ENCODE measurements around the gene TAF1C.
"Not testable (repeated sequence)": the region's sequence is repeated elsewhere in the genome, so short reads cannot be mapped to it uniquely, and the experiment has no call there.

Gene TAF1C

DNA sequence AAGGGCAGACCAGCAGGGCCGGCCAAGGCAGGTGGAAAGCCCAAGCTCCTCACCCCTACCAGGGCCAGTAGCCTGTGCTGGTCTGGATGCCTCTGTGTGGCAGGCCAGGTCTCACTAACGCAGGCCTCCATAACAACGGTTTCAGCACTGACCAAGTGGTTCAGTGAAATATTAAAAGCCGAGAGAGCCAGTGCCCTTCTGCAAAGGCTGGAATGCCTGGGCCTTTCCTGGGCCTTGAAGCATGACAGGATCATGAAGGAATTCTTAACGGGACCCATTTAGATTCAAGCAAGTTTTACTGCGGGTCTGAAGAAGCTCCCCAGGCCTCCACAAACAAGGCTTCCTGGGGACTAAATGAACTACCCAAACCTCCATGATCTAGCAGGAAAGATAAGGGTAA is 20.4 kb upstream of the TAF1C start:
- H3K27ac Mint-ChIP-seq: peak overlapping the region; percentile 79 to 89 (median 80)
- H3K4me3 Mint-ChIP-seq: no peak overlapping the region
- peaks cover 2% of the 10 kb centered on the region for H3K9me3 Mint-ChIP-seq
- H3K36me3 Mint-ChIP-seq (ENCODE audit: low read depth): no peaks in the 10 kb centered on the region
- peaks cover 10% of the 10 kb centered on the region for H3K27me3 Mint-ChIP-seq (ENCODE audit: low read depth)
- peaks cover 5% of the 10 kb centered on the region for H3K4me1 Mint-ChIP-seq
- TF ChIP-seq, protein P1, sequence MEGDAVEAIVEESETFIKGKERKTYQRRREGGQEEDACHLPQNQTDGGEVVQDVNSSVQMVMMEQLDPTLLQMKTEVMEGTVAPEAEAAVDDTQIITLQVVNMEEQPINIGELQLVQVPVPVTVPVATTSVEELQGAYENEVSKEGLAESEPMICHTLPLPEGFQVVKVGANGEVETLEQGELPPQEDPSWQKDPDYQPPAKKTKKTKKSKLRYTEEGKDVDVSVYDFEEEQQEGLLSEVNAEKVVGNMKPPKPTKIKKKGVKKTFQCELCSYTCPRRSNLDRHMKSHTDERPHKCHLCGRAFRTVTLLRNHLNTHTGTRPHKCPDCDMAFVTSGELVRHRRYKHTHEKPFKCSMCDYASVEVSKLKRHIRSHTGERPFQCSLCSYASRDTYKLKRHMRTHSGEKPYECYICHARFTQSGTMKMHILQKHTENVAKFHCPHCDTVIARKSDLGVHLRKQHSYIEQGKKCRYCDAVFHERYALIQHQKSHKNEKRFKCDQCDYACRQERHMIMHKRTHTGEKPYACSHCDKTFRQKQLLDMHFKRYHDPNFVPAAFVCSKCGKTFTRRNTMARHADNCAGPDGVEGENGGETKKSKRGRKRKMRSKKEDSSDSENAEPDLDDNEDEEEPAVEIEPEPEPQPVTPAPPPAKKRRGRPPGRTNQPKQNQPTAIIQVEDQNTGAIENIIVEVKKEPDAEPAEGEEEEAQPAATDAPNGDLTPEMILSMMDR (IDR thresholded peaks at IDR 0.05; ENCODE audit: unreplicated experiment in 3 of 3): no peak

DNA sequence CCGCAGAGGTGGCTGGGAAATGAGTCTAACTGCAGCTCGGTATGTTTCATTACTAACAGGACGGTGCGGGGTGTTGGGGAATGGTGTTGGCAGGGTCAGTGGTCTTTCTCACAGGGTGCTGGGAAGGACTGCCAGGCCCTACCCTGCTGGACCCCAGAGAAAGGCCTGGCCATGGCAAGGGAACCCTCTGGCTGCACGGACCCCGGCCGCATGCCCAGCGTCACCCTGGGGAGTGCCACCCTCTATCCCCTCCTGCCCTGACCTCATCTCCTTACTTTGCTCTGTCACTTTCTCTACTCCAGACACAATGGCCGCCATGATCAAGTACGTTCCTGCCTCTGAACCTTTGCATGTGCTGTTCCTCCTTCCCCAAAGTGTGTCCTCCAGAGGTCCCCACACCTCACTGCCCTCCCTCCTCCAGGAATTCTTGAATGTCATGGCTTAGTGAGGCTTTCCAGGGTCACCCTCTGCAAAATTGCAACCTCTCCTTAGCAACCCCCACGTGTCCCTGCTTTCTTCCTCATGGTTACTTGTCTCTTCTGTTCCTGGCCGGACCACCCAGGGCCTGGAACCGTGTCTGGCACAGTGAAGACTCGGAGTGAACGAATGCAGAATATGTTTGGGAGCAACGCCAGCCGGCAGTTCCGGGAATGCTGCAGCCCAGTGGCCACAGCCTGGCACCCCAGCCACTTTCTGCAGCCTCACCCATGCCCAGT is 19.3 kb upstream of the TAF1C start:
- H3K4me3 Mint-ChIP-seq: no peak overlapping the region
- H3K9me3 Mint-ChIP-seq: peaks cover 2% of the 10 kb centered on the region
- TF ChIP-seq, protein P1 (IDR thresholded peaks at IDR 0.05; ENCODE audit: unreplicated experiment in 3 of 3): no peak
- H3K27me3 Mint-ChIP-seq (ENCODE audit: low read depth): peaks cover 8% of the 10 kb centered on the region
- no peaks in the 10 kb centered on the region for H3K36me3 Mint-ChIP-seq (ENCODE audit: low read depth)
- H3K4me1 Mint-ChIP-seq: peaks cover 5% of the 10 kb centered on the region
- peak overlapping the region in 1 of 3 experiments; percentile 80 for H3K27ac Mint-ChIP-seq

DNA sequence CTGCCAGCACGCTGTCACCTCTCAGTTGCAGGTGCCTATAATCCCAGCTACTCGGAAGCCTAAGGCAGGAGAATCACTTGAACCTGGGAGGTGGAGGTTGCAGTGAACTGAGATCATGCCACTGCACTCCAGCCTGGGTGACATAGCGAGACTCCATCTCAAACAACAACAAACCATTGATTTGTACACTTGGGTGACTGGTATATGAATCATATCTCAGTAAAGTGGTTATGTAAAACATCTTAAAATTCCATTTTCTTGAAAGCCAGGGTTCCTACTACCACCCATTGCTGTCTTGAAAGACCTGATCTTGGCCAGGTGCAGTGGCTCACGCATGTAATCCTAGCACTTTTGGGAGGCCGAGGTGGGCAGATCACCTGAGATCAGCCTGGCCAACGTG is 18.3 kb upstream of the TAF1C start:
- H3K27ac Mint-ChIP-seq; H3K36me3 Mint-ChIP-seq (ENCODE audit: low read depth); H3K4me3 Mint-ChIP-seq; H3K27me3 Mint-ChIP-seq (ENCODE audit: low read depth); H3K9me3 Mint-ChIP-seq; H3K4me1 Mint-ChIP-seq: not testable (repeated sequence)

DNA sequence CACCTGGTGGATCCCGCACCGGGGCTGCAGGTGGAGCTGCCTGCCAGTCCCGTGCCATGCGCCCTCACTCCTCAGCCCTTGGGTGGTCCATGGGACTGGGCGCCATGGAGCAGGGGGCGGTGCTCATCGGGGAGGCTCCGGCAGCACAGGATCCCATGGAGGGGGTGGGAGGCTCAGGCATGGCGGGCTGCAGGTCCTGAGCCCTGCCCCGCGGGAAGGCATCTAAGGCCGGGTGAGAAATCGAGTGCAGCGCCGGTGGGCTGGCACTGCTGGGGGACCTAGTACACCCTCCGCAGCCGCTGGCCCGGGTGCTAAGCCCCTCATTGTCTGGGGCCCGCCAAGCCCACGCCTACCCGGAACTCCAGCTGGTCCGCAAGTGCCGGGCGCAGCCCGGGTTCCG is 17.7 kb upstream of the TAF1C start:
- H3K9me3 Mint-ChIP-seq; H3K27ac Mint-ChIP-seq; H3K4me3 Mint-ChIP-seq; H3K36me3 Mint-ChIP-seq (ENCODE audit: low read depth); H3K27me3 Mint-ChIP-seq (ENCODE audit: low read depth); H3K4me1 Mint-ChIP-seq: not testable (repeated sequence)

DNA sequence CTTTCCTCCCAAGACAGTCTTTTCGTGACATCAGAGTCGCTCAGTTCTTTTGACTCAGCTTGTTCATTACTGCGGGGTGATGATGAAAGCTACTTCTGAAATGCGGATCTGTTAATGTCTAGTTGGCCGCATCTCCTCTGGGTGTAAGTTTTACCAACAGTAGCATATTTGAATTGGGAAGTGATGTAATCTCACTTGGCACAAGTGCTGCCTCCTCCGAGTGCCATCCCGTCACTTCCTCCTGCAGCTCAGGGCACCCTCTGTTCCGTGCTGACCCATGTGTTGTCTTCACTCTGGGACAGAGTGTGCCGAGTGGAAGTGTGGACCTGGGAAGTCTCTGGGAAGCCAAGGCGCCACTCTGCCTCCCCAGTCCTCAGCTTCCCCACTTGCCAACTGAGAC is 13.0 kb upstream of the TAF1C start:
- Mint-ChIP-seq H3K9me3 (no peaks in the 10 kb centered on the region), H3K27ac (no peak overlapping the region), H3K4me3 (no peak overlapping the region), H3K27me3 (ENCODE audit: low read depth) (peaks cover 17% of the 10 kb centered on the region), H3K4me1 (no peaks in the 10 kb centered on the region), H3K36me3 (ENCODE audit: low read depth) (no peaks in the 10 kb centered on the region)
- TF ChIP-seq, protein P1 (IDR thresholded peaks at IDR 0.05; ENCODE audit: unreplicated experiment in 3 of 3): no peak

DNA sequence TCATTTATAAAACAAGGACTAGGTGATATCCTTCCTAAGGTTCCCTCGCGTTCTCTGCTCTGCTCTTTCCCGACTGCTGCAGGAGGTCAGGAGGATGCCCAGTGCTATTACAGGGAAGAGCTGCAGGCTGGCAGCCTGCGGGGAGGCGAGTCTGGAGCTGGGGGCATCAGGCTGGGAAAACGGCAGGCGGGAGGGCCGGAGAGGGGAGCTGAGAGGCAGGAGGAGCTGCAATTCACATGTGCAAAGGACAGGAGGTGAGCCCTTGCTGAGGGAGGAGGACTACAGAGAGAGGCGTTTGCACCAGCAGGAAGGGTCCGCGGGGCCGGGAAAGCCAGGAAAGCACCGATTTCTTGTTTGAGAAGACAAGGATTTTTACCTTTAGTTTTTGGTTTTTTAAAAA is 12.2 kb upstream of the TAF1C start:
- H3K9me3 Mint-ChIP-seq: no peaks in the 10 kb centered on the region
- H3K27me3 Mint-ChIP-seq (ENCODE audit: low read depth): peaks cover 15% of the 10 kb centered on the region
- no peaks in the 10 kb centered on the region for H3K4me1 Mint-ChIP-seq
- H3K4me3 Mint-ChIP-seq: no peak overlapping the region
- TF ChIP-seq, protein P1 (IDR thresholded peaks at IDR 0.05; ENCODE audit: unreplicated experiment in 3 of 3): no peak
- no peak overlapping the region for H3K27ac Mint-ChIP-seq
- no peaks in the 10 kb centered on the region for H3K36me3 Mint-ChIP-seq (ENCODE audit: low read depth)

DNA sequence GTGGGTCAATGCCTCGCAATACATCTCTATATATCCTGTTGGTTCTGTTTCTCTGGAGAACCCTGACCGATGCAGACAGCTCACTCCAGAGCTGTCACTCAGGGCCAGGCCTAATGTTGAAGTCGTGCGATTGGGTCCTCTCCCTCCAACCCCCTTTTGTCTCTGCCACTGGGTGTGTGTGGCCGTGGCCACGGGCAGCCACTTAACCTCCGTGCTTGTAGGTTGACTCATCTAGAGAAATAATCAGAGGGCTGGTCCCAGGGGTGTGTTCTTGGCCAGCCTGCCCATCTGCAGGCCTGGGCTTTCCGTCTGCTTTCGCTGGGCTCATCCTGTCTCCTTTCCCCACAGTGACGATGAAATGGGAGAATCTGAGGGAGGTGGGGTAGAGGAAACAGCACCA is 11.5 kb upstream of the TAF1C start:
- Mint-ChIP-seq H3K27me3 (ENCODE audit: low read depth) (peaks cover 9% of the 10 kb centered on the region), H3K4me1 (no peaks in the 10 kb centered on the region), H3K27ac (no peak overlapping the region), H3K4me3 (no peak overlapping the region), H3K36me3 (ENCODE audit: low read depth) (no peaks in the 10 kb centered on the region), H3K9me3 (no peaks in the 10 kb centered on the region)
- TF ChIP-seq, protein P1 (IDR thresholded peaks at IDR 0.05; ENCODE audit: unreplicated experiment in 3 of 3): no peak

All from nephron (organoid).